NCI-H146 treated with DMSO at 0.1 percent for 48 hours (cell line): Measurements from ENCODE around the gene TMEM131.

Experiments
- DNase-seq: peaks from one replicate; lab custom pipeline; 2025; ENCODE audit not compliant: unreplicated experiment; lab: John Stamatoyannopoulos, UW

TMEM131 gene

GRCh38 chr2:97992836-97993825, 2.6 kb downstream of the TMEM131 start:
- DNase-seq = no peak

- DNase-seq = no peak
These were observed 4.5 kb downstream of the TMEM131 start for GRCh38 chr2:97991081-97991856.

GRCh38 chr2:97988722-97989121, 7.0 kb downstream of the TMEM131 start:
- no peak for DNase-seq

- DNase-seq = no peak
These were observed 9.8 kb downstream of the TMEM131 start for GRCh38 chr2:97985998-97986397.

GRCh38 chr2:97983698-97984097, 12.1 kb downstream of the TMEM131 start:
- DNase-seq = no peak

GRCh38 chr2:97983134-97983533, 12.6 kb downstream of the TMEM131 start:
- DNase-seq = no peak

- no peak for DNase-seq
These were observed 13.1 kb downstream of the TMEM131 start for GRCh38 chr2:97982621-97983020.

GRCh38 chr2:97981961-97982360, 13.8 kb downstream of the TMEM131 start:
- no peak for DNase-seq

GRCh38 chr2:97979904-97980303, 15.8 kb downstream of the TMEM131 start:
- DNase-seq = no peak

GRCh38 chr2:97974471-97974870, 21.3 kb downstream of the TMEM131 start:
- DNase-seq = no peak

- DNase-seq = no peak
These were observed 25.3 kb downstream of the TMEM131 start for GRCh38 chr2:97970293-97971060.

GRCh38 chr2:97969081-97970067, 26.4 kb downstream of the TMEM131 start:
- DNase-seq = no peak

- no peak for DNase-seq
These were observed 27.7 kb downstream of the TMEM131 start for GRCh38 chr2:97967931-97968627.

GRCh38 chr2:97967216-97967592, 28.5 kb downstream of the TMEM131 start:
- no peak for DNase-seq

- DNase-seq = no peak
These were observed 29.1 kb downstream of the TMEM131 start for GRCh38 chr2:97966545-97967215.

- no peak for DNase-seq
These were observed 30.6 kb downstream of the TMEM131 start for GRCh38 chr2:97965116-97965515.

- no peak for DNase-seq
These were observed 31.9 kb downstream of the TMEM131 start for GRCh38 chr2:97963880-97964279.

- no peak for DNase-seq
These were observed 32.7 kb downstream of the TMEM131 start for GRCh38 chr2:97963079-97963406.

GRCh38 chr2:97961534-97961933, 34.2 kb downstream of the TMEM131 start:
- no peak for DNase-seq
